Stimulated activated CD8-positive, alpha-beta memory T cell treated with anti-CD3 and anti-CD28 coated beads, Interleukin-12 subunit alpha, Interleukin-12 subunit beta, amount 100 ng/mL, for 24 hours (primary cell): ENCODE measurements around the gene CYTH4.

Experiments used
- DNase-seq: peaks from one replicate; pipeline ENCODE4 v3.0.0-alpha.2; 2020; ENCODE audit errors: extremely low read depth

The CYTH4 gene

GRCh38 chr22:37269936-37270678 lies 12.2 kb upstream of the CYTH4 start:
- DNase-seq, result no peak

- no peak for DNase-seq
Measured at GRCh38 chr22:37270928-37271650, 11.2 kb upstream of the CYTH4 start.

- no peak for DNase-seq
Measured at GRCh38 chr22:37273126-37273845, 9.0 kb upstream of the CYTH4 start.

GRCh38 chr22:37273846-37274225 lies 8.5 kb upstream of the CYTH4 start:
- no peak for DNase-seq

- no peak for DNase-seq
Measured at GRCh38 chr22:37274380-37274862, 7.9 kb upstream of the CYTH4 start.

- DNase-seq, result no peak
Measured at GRCh38 chr22:37275134-37275533, 7.2 kb upstream of the CYTH4 start.

GRCh38 chr22:37275622-37276021 lies 6.7 kb upstream of the CYTH4 start:
- DNase-seq, result no peak

- no peak for DNase-seq
Measured at GRCh38 chr22:37276776-37277175, 5.5 kb upstream of the CYTH4 start.

GRCh38 chr22:37277384-37277783 lies 4.9 kb upstream of the CYTH4 start:
- DNase-seq, result no peak

- no peak for DNase-seq
Measured at GRCh38 chr22:37278261-37278660, 4.0 kb upstream of the CYTH4 start.

- no peak for DNase-seq
Measured at GRCh38 chr22:37279331-37280181, 2.8 kb upstream of the CYTH4 start.

- DNase-seq, result no peak
Measured at GRCh38 chr22:37280718-37281117, 1.6 kb upstream of the CYTH4 start.

- no peak for DNase-seq
Measured at GRCh38 chr22:37281195-37281594, 1.1 kb upstream of the CYTH4 start.

- DNase-seq, result no peak
Measured at GRCh38 chr22:37281646-37282384, 493 bp upstream of the CYTH4 start.

- DNase-seq, result no peak
Measured at GRCh38 chr22:37283393-37283937, 1.2 kb downstream of the CYTH4 start.

- no peak for DNase-seq
Measured at GRCh38 chr22:37284126-37284804, 2.0 kb downstream of the CYTH4 start.

- no peak for DNase-seq
Measured at GRCh38 chr22:37284805-37285355, 2.6 kb downstream of the CYTH4 start.

GRCh38 chr22:37285937-37286336 lies 3.6 kb downstream of the CYTH4 start:
- DNase-seq, result no peak

- no peak for DNase-seq
Measured at GRCh38 chr22:37287550-37287951, 5.2 kb downstream of the CYTH4 start.

- DNase-seq, result no peak
Measured at GRCh38 chr22:37288521-37288920, 6.2 kb downstream of the CYTH4 start.
